Fibroblast of the aortic adventitia (primary cell): ENCODE data around the gene EXOC4. TPM values are rescaled to one million over a fixed set of nuclear protein-coding genes. Genes with fewer than 3 reads are reported as not detected.
A peak's percentile ranks its signal among the peaks of the same experiment; 100 is the strongest.

Experiments
- DNase-seq: peaks from one replicate; pipeline ENCODE4 v3.0.0-alpha.2; 2010; ENCODE audit warnings: low read depth
- H3K4me3 ChIP-seq: 2 replicates; pipeline ENCODE4 v1.5.1; 2011; ENCODE audit warnings: low read depth, mild to moderate bottlenecking, control low read depth, low read length, moderate library complexity
- total RNA-seq: library from RNA; depleted of rRNA; stranded (reverse); fragments of >200 nt; gene quantifications from 2 replicates; pipeline ENCODE4 v1.2.3, GENCODE V29; 2012; ENCODE audit warnings: low replicate concordance
- TF ChIP-seq, protein P1 (sequence below): IDR thresholded peaks from 2 replicates; pipeline ENCODE4 v1.5.1; 2011; ENCODE audit warnings: mild to moderate bottlenecking, low read length, control low read depth, inconsistent platforms; ENCODE audit not compliant: insufficient read depth

The EXOC4 gene
- total RNA-seq, 1 donor = 105 TPM

DNA sequence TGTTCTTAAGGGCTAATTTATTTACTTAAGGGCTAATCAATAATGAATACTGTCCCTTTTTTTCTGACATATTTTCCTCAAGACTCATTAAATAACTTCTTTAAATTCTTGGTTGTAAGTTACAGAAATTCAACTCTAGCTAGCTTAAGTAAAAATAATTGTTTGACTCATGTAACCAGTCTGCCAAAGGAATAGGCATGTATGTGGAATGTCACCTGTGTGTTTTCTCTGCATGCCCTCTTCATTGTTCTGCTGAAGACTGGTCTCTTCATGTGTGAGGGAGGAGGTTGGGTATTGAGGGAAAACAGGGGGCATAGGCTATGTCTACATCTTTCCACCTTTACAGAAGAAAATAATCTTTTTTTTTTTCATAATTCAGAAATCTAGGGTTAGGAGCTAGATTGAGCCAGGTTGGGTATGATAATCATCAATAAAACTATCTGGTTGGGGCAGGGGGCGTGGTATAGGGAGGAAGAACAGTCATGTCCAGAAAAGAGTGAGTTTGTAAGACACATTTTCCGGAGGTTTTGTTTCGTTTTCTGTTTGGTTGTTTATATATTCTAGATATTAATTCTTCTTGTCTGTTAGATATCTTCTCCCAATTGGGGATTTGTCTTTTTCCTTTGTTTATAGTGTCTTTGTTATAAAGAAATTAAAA is 37.9 kb downstream of the EXOC4 start:
- no peak overlapping the region for H3K4me3 ChIP-seq
- peak; percentile 25 for DNase-seq
- TF ChIP-seq, protein P1, sequence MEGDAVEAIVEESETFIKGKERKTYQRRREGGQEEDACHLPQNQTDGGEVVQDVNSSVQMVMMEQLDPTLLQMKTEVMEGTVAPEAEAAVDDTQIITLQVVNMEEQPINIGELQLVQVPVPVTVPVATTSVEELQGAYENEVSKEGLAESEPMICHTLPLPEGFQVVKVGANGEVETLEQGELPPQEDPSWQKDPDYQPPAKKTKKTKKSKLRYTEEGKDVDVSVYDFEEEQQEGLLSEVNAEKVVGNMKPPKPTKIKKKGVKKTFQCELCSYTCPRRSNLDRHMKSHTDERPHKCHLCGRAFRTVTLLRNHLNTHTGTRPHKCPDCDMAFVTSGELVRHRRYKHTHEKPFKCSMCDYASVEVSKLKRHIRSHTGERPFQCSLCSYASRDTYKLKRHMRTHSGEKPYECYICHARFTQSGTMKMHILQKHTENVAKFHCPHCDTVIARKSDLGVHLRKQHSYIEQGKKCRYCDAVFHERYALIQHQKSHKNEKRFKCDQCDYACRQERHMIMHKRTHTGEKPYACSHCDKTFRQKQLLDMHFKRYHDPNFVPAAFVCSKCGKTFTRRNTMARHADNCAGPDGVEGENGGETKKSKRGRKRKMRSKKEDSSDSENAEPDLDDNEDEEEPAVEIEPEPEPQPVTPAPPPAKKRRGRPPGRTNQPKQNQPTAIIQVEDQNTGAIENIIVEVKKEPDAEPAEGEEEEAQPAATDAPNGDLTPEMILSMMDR = no peak

DNA sequence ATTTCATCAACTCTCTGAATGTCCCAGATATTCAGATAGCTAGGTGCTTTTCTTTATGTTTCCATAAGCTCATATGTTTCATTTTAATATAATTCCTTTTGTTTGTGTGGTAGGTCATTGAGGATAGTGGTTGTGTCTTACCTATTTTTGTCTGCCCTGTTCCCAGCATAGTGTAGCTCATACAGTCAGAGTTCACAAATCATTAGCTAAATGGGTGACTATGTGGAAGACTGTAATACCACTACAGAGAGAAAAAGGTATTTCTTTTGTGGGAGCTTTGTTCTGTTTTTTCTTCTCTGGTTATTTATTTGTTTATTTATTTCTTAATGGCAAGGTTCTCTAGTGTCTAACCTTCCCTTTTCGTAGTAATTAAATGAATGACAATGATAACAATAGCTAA is 39.8 kb downstream of the EXOC4 start:
- no peak for DNase-seq
- H3K4me3 ChIP-seq = no peak overlapping the region
- TF ChIP-seq, protein P1 = no peak

DNA sequence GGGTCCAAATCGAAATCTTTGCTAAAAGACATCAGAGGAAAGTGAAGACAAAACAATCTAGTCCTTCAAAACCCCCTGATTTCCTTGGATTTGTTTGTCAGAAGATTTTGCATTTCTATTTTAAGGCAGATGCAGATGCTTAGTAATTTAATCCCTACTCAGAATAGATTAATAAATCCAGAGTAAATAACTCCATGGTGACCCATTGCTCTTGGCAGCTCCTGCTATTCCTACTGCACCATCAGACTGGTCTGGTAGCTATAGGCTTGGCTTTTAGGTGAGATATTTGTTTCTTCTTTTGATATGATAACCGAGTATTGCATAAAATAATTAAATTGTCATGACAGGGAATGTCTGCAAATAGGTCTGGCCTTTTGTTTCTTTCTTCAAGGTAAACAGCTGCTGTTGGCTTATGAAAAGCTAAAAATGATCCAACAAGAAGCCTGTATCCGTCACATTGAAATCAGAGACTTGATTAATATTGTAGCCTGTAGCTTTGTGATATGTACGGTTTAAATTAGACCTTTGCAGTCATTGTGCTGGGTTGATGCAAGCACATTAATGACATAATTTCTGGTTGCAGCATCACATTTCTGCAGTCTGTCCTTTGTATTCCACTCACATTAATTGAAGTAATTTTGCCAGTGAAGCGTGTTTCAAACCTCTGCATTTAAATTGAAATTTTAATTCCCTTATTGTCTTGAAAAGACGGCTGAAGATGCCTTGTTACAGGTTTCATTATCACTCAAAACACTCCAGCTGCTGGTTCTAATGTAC is 40.7 kb downstream of the EXOC4 start:
- TF ChIP-seq, protein P1 = no peak
- no peak for DNase-seq
- H3K4me3 ChIP-seq = no peak overlapping the region

DNA sequence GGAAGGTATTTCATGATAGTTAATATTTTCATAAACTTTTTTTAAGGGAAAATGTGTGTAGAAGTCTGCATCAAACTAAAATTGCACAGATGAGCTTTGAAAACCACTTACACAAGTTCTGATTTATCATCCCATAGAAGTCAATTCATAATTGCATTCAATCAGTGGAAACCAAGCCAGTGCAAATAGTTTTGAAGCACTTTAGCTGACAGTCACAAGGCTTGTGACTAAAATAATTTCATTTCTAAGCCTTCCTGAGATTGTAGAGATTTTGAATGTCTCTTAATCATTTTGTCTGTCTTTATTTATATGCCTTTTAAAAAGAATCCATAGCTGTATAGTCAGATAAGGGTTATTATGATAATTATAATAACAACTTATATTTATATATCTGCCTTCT is 41.4 kb downstream of the EXOC4 start:
- no peak overlapping the region for H3K4me3 ChIP-seq
- DNase-seq = no peak
- TF ChIP-seq, protein P1 = no peak

DNA sequence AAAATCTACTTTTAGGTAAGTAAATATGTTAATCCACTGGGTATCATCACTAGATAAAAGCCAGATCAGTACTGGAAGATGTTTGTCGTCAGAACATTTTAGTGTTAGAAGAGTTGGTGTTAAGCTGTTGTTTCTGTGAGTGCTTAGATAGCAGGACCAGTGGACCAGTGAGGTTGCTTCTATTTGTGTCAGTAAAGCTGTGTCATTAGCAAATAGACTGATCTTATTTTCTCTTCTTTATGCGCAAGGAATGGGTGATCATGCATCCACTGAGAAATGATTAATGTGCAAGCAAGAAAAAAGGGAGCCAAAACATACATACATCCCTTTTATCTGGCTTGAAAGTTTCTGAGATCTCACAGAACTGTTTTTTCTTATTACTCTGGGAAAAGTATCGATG is 42.6 kb downstream of the EXOC4 start:
- DNase-seq = no peak
- H3K4me3 ChIP-seq = no peak overlapping the region
- TF ChIP-seq, protein P1 = no peak

DNA sequence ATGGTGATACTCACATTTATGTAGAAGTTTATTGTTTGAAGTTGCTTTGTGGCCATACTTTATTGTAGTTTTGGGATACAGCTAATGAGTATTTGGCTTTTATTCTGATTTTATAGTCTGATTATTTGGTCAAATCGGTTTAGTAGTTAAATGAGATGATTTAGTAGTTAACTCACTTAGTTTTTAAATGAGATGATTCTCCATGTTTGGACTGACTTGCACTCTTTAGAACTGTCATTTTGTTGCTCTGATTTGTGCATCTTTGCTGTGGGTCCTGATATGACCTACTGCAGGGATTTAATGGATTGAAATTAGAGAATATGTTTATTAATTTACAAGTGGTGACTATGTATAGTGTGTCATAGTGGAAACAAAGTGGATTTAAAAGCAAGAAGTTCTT is 44.2 kb downstream of the EXOC4 start:
- no peak for DNase-seq
- H3K4me3 ChIP-seq = no peak overlapping the region
- TF ChIP-seq, protein P1 = no peak

DNA sequence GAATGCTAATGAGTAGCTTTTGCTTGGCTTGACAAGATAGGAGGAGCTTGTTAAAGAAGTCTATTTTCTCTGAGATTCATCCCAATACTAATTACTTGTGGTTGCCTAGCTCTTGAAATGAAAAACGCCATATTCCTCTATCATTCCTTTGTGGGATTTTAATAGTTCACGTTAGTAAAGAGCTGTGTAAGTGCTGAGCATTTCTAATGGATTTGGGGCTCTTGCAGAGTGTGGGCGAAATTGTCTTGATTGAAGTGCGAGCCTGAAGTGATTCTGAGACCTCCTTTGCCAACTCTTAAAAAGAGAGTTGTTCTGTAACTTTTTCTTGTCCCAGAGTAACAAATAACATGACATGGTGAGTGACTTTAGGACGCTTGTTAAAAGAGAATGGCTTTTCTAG is 45.2 kb downstream of the EXOC4 start:
- no peak for DNase-seq
- TF ChIP-seq, protein P1 = no peak
- no peak overlapping the region for H3K4me3 ChIP-seq
